Neural cell (in vitro differentiated cells): ENCODE results near the gene CAMK2D. TPM values are rescaled to one million over a fixed set of nuclear protein-coding genes. Genes with fewer than 3 reads are reported as not detected.
A peak's percentile ranks its signal among the peaks of the same experiment; 100 is the strongest.

Source experiments
- H2AFZ ChIP-seq: fragments of 200-600, 300-800 bp; sonication (generic), shearing (Covaris generic); 2 replicates; pipeline ENCODE4 v1.6.0; 2014; ENCODE audit warnings: low read depth, mild to moderate bottlenecking, antibody characterized with exemption, low read length, moderate library complexity
- H3F3A ChIP-seq: fragments of 200-600 bp; shearing (Covaris generic); 2 replicates; pipeline ENCODE4 v1.6.1; 2016; ENCODE audit warnings: mild to moderate bottlenecking, moderate library complexity, mixed read lengths, antibody characterized with exemption, low read length; ENCODE audit not compliant: insufficient read depth, poor library complexity, severe bottlenecking
- H3K27ac ChIP-seq: fragments of 200-600, 300-800 bp; sonication (generic), shearing (Covaris generic); 2 replicates; pipeline ENCODE4 v1.5.1; 2014; ENCODE audit warnings: mild to moderate bottlenecking, low read length, moderate library complexity
- H3K27me3 ChIP-seq: fragments of 300-800, 200-600 bp; sonication (generic), shearing (Covaris generic); 2 replicates; pipeline ENCODE4 v1.6.0; 2014; ENCODE audit warnings: mild to moderate bottlenecking, low read depth, low read length, moderate library complexity; ENCODE audit not compliant: insufficient read depth
- H3K36me3 ChIP-seq: fragments of 300-800, 200-600 bp; sonication (generic), shearing (Covaris generic); 2 replicates; pipeline ENCODE4 v1.5.1; 2014; ENCODE audit warnings: mild to moderate bottlenecking, antibody characterized with exemption, low read length, moderate library complexity; ENCODE audit not compliant: insufficient read depth
- H3K4me2 ChIP-seq: fragments of 300-800, 200-600 bp; sonication (generic), shearing (Covaris generic); 2 replicates; pipeline ENCODE4 v1.6.0; 2014; ENCODE audit warnings: mild to moderate bottlenecking, low read length
- H3K4me3 ChIP-seq: fragments of 300-800, 200-600 bp; sonication (generic), shearing (Covaris generic); 2 replicates; pipeline ENCODE4 v1.5.1; 2014; ENCODE audit warnings: mild to moderate bottlenecking, low read length, moderate library complexity
- H3K79me2 ChIP-seq: fragments of 200-600 bp; shearing (Covaris generic); replicated peaks from 2 replicates; pipeline ENCODE4 v1.6.0; 2014; ENCODE audit warnings: mild to moderate bottlenecking, low read length, moderate library complexity; ENCODE audit not compliant: insufficient read depth
- H3K9ac ChIP-seq: fragments of 300-800, 200-600 bp; sonication (generic), shearing (Covaris generic); 2 replicates; pipeline ENCODE4 v1.6.1; 2016; ENCODE audit warnings: mild to moderate bottlenecking, low read length, mixed read lengths
- H3K9me2 ChIP-seq: fragments of 200-600 bp; shearing (Covaris generic); 2 replicates; pipeline ENCODE4 v1.6.1; 2016; ENCODE audit warnings: mild to moderate bottlenecking, low read length, mixed read lengths; ENCODE audit not compliant: insufficient read depth
- H3K9me3 ChIP-seq: fragments of 200-600, 300-800 bp; sonication (generic), shearing (Covaris generic); 2 replicates; pipeline ENCODE4 v1.6.1; 2016; ENCODE audit warnings: mild to moderate bottlenecking, mixed run types, low read length, moderate library complexity, mixed read lengths
- H4K20me1 ChIP-seq: fragments of 200-600 bp; shearing (Covaris generic); 2 replicates; pipeline ENCODE4 v1.6.1; 2016; ENCODE audit warnings: mild to moderate bottlenecking, mixed run types; ENCODE audit not compliant: insufficient read depth
- CTCF ChIP-seq: fragments of 450-650 bp; IDR thresholded peaks from 2 replicates; pipeline ENCODE4 v1.5.1; 2014; ENCODE audit warnings: antibody characterized with exemption, mild to moderate bottlenecking, moderate library complexity; ENCODE audit not compliant: poor library complexity, severe bottlenecking
- EP300 ChIP-seq: fragments of 450-650 bp; conservative IDR thresholded peaks from 2 replicates; pipeline ENCODE4 v1.6.1; 2014; ENCODE audit warnings: antibody characterized with exemption, mild to moderate bottlenecking, moderate library complexity; ENCODE audit not compliant: poor library complexity, severe bottlenecking
- EZH2 ChIP-seq: fragments of 200-600, 300-800 bp; shearing (Covaris generic), sonication (generic); IDR thresholded peaks from 2 replicates; pipeline ENCODE4 v1.6.1; 2014; ENCODE audit warnings: antibody characterized with exemption, low read length, borderline replicate concordance, mild to moderate bottlenecking; ENCODE audit not compliant: insufficient read depth, poor library complexity, severe bottlenecking
- MXI1 ChIP-seq: fragments of 450-650 bp; conservative IDR thresholded peaks from 2 replicates; pipeline ENCODE4 v1.6.1; 2014; ENCODE audit warnings: antibody characterized with exemption, mild to moderate bottlenecking; ENCODE audit not compliant: poor library complexity, severe bottlenecking
- POLR2AphosphoS5 ChIP-seq: IDR thresholded peaks from 2 replicates; pipeline ENCODE4 v1.6.1; 2012
- RAD21 ChIP-seq: fragments of 450-650 bp; conservative IDR thresholded peaks from 2 replicates; pipeline ENCODE4 v1.6.1; 2014; ENCODE audit warnings: antibody characterized with exemption, mild to moderate bottlenecking, moderate library complexity
- REST ChIP-seq: IDR thresholded peaks from 2 replicates; pipeline ENCODE4 v1.6.1; 2012; ENCODE audit warnings: borderline replicate concordance
- SMC3 ChIP-seq: fragments of 450-650 bp; conservative IDR thresholded peaks from 2 replicates; pipeline ENCODE4 v1.6.1; 2014; ENCODE audit warnings: antibody characterized with exemption, mild to moderate bottlenecking, moderate library complexity; ENCODE audit not compliant: poor library complexity
- TAF1 ChIP-seq: IDR thresholded peaks from 2 replicates; pipeline ENCODE4 v1.6.1; 2012; ENCODE audit warnings: low read depth
- polyA plus RNA-seq: library from polyadenylated mRNA; depleted of rRNA; stranded (reverse); fragments of >200 nt; gene quantifications from 2 replicates; pipeline ENCODE4 v1.2.3, GENCODE V29; 2014

CAMK2D gene
- polyA plus RNA-seq, 1 donor from 2014 or later = 27.1 TPM

GRCh38 chr4:113684534-113685091 lies 76.9 kb downstream of the CAMK2D start:
- Histone ChIP-seq H3K27ac (no peak overlapping the region), H3F3A (no peaks in the 10 kb centered on the region), H3K79me2 (no peaks in the 10 kb centered on the region), H3K4me2 (no peak overlapping the region), H3K9ac (no peak overlapping the region), H3K36me3 (no peaks in the 10 kb centered on the region), H3K27me3 (no peaks in the 10 kb centered on the region), H4K20me1 (no peaks in the 10 kb centered on the region), H3K9me2 (no peaks in the 10 kb centered on the region), H3K4me3 (no peak overlapping the region), H3K9me3 (no peaks in the 10 kb centered on the region), H2AFZ (no peak overlapping the region)
- TF ChIP-seq SMC3 = no peak
- no peak for TF ChIP-seq REST
- TF ChIP-seq POLR2AphosphoS5 = no peak
- TF ChIP-seq CTCF = peak; percentile 31

DNA sequence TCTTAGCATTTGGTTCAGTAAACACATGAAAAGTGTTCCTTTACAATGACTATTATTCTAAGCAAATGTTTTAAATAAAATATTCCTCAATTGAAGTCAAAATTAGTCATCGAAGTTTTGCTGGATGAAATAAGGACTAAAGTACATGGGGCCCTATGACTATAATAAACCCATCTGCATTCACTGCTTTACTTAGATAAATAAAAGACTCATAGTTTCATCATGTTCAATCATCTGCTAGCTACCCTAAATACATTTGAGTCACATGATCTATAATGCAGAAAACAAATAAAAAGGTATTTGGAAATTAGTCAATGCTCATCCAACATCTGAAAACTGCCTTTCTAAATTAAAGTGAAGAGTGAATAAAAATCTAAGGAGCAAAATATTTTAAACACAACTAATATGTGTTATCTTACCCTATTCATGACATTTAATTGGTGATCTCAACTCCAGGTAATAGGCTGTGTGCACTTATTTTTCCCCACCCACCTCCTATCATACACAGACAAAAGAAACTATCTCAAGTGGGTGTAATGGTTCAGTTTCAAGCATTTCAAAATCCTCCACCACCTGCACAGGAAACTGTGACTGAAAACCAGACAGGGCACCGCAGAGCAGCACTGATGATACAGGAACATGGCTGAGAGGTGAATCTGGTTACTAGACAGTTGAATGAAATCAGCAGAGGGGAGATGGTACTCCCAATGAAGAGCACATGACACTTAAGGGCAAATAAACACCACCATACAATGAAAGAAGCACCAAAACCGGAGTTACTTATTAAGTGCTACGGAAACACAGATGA lies 78.6 kb downstream of the CAMK2D start:
- Histone ChIP-seq H3K4me3 (no peak overlapping the region), H3K9me2 (no peaks in the 10 kb centered on the region), H3K4me2 (no peak overlapping the region), H3F3A (no peaks in the 10 kb centered on the region), H3K9me3 (no peaks in the 10 kb centered on the region), H3K79me2 (no peaks in the 10 kb centered on the region), H3K27ac (no peak overlapping the region), H2AFZ (no peak overlapping the region), H3K9ac (no peak overlapping the region), H4K20me1 (no peaks in the 10 kb centered on the region), H3K27me3 (no peaks in the 10 kb centered on the region), H3K36me3 (no peaks in the 10 kb centered on the region)
- TF ChIP-seq EZH2 (no peak), REST (no peak), SMC3 (no peak), MXI1 (no peak), EP300 (no peak), RAD21 (no peak), POLR2AphosphoS5 (no peak), CTCF (no peak), TAF1 (no peak)
